ENCODE measurements around the gene CORO7. TPM values are rescaled to one million over a fixed set of nuclear protein-coding genes. Genes with fewer than 3 reads are reported as not detected.

The CORO7 gene
- total and polyA plus RNA-seq, 9 of the 15 experiments (the other 6 are each of a cell fraction or from before 2014, with no cell fraction given) = 0.45 to 77.2 (median 18.7) TPM

GRCh38 chr16:4314532-4315185 lies 101.7 kb downstream of the CORO7 start (continued):
- TF ChIP-seq, protein P1, sequence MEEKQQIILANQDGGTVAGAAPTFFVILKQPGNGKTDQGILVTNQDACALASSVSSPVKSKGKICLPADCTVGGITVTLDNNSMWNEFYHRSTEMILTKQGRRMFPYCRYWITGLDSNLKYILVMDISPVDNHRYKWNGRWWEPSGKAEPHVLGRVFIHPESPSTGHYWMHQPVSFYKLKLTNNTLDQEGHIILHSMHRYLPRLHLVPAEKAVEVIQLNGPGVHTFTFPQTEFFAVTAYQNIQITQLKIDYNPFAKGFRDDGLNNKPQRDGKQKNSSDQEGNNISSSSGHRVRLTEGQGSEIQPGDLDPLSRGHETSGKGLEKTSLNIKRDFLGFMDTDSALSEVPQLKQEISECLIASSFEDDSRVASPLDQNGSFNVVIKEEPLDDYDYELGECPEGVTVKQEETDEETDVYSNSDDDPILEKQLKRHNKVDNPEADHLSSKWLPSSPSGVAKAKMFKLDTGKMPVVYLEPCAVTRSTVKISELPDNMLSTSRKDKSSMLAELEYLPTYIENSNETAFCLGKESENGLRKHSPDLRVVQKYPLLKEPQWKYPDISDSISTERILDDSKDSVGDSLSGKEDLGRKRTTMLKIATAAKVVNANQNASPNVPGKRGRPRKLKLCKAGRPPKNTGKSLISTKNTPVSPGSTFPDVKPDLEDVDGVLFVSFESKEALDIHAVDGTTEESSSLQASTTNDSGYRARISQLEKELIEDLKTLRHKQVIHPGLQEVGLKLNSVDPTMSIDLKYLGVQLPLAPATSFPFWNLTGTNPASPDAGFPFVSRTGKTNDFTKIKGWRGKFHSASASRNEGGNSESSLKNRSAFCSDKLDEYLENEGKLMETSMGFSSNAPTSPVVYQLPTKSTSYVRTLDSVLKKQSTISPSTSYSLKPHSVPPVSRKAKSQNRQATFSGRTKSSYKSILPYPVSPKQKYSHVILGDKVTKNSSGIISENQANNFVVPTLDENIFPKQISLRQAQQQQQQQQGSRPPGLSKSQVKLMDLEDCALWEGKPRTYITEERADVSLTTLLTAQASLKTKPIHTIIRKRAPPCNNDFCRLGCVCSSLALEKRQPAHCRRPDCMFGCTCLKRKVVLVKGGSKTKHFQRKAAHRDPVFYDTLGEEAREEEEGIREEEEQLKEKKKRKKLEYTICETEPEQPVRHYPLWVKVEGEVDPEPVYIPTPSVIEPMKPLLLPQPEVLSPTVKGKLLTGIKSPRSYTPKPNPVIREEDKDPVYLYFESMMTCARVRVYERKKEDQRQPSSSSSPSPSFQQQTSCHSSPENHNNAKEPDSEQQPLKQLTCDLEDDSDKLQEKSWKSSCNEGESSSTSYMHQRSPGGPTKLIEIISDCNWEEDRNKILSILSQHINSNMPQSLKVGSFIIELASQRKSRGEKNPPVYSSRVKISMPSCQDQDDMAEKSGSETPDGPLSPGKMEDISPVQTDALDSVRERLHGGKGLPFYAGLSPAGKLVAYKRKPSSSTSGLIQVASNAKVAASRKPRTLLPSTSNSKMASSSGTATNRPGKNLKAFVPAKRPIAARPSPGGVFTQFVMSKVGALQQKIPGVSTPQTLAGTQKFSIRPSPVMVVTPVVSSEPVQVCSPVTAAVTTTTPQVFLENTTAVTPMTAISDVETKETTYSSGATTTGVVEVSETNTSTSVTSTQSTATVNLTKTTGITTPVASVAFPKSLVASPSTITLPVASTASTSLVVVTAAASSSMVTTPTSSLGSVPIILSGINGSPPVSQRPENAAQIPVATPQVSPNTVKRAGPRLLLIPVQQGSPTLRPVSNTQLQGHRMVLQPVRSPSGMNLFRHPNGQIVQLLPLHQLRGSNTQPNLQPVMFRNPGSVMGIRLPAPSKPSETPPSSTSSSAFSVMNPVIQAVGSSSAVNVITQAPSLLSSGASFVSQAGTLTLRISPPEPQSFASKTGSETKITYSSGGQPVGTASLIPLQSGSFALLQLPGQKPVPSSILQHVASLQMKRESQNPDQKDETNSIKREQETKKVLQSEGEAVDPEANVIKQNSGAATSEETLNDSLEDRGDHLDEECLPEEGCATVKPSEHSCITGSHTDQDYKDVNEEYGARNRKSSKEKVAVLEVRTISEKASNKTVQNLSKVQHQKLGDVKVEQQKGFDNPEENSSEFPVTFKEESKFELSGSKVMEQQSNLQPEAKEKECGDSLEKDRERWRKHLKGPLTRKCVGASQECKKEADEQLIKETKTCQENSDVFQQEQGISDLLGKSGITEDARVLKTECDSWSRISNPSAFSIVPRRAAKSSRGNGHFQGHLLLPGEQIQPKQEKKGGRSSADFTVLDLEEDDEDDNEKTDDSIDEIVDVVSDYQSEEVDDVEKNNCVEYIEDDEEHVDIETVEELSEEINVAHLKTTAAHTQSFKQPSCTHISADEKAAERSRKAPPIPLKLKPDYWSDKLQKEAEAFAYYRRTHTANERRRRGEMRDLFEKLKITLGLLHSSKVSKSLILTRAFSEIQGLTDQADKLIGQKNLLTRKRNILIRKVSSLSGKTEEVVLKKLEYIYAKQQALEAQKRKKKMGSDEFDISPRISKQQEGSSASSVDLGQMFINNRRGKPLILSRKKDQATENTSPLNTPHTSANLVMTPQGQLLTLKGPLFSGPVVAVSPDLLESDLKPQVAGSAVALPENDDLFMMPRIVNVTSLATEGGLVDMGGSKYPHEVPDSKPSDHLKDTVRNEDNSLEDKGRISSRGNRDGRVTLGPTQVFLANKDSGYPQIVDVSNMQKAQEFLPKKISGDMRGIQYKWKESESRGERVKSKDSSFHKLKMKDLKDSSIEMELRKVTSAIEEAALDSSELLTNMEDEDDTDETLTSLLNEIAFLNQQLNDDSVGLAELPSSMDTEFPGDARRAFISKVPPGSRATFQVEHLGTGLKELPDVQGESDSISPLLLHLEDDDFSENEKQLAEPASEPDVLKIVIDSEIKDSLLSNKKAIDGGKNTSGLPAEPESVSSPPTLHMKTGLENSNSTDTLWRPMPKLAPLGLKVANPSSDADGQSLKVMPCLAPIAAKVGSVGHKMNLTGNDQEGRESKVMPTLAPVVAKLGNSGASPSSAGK (IDR thresholded peaks at IDR 0.05) = peak; percentile 81
- TF ChIP-seq ZNF316 (IDR thresholded peaks at IDR 0.05) (no peak), ETV6 (IDR thresholded peaks at IDR 0.05; ENCODE audit: borderline replicate concordance in 1 of 2, low read depth in 2 of 2, low read length in 1 of 2) (no peak), ETV6 (CRISPR knock-in tag; IDR thresholded peaks at IDR 0.05; ENCODE audit: borderline replicate concordance) (0 out of 2 replicates have a peak, but pooled peaks have one; percentile 67), NR1H2 (CRISPR knock-in tag; IDR thresholded peaks at IDR 0.05) (0 out of 2 replicates have a peak, but pooled peaks have one; percentile 50), ZNF436 (CRISPR knock-in tag; IDR thresholded peaks at IDR 0.05) (no peak), MEIS2 (IDR thresholded peaks at IDR 0.05; ENCODE audit: partially characterized antibody) (no peak)

Measured in K562 (cell line).